Activated naive CD8-positive, alpha-beta T cell treated with anti-CD3 and anti-CD28 coated beads, Interleukin-2, amount 10 ng/mL, durations not matched to agents 7 days and 5 days (primary cell): ENCODE results near the gene LIN28A. TPM values are rescaled to one million over a fixed set of nuclear protein-coding genes. Genes with fewer than 3 reads are reported as not detected.
"Not testable (repeated sequence)": the region's sequence is repeated elsewhere in the genome, so short reads cannot be mapped to it uniquely, and the experiment has no call there.

Experiments
- ATAC-seq: fragments of 150-1000 bp; cut with Tn5 transposase; one replicate; pipeline ENCODE4 v1.10.0; 2021; ENCODE audit warnings: low read depth, moderate library complexity
- POLR2A ChIA-PET: fragments of 350-600 bp; sonication (Branson Sonifier 250); formaldehyde crosslinking; loops from one replicate; lab custom pipeline; 2021; ENCODE audit warnings: antibody characterized with exemption; lab: Charles Lee
- DNase-seq: peaks from one replicate; pipeline ENCODE4 v3.0.0; 2021
- H3K27ac Mint-ChIP-seq: one replicate; pipeline ENCODE4 v1.8.0; 2022; ENCODE audit warnings: mild to moderate bottlenecking, mixed read lengths
- H3K27me3 Mint-ChIP-seq: one replicate; pipeline ENCODE4 v1.8.0; 2022; ENCODE audit warnings: mild to moderate bottlenecking, moderate library complexity, mixed read lengths
- H3K36me3 Mint-ChIP-seq: one replicate; pipeline ENCODE4 v1.8.0; 2021; ENCODE audit warnings: mild to moderate bottlenecking, mixed read lengths
- H3K4me1 Mint-ChIP-seq: one replicate; pipeline ENCODE4 v1.8.0; 2021; ENCODE audit warnings: mixed read lengths
- H3K4me3 Mint-ChIP-seq: one replicate; pipeline ENCODE4 v1.8.0; 2022; ENCODE audit warnings: mild to moderate bottlenecking, moderate library complexity, mixed read lengths
- H3K9me3 Mint-ChIP-seq: one replicate; pipeline ENCODE4 v1.8.0; 2021; ENCODE audit warnings: mixed read lengths
- total RNA-seq, 2 experiments: library from RNA; stranded (reverse); gene quantifications; one replicate each; pipeline ENCODE4 v1.2.3, GENCODE V29; 2021

Gene LIN28A
- total RNA-seq, 2 experiments from 2014 or later = not detected

DNA sequence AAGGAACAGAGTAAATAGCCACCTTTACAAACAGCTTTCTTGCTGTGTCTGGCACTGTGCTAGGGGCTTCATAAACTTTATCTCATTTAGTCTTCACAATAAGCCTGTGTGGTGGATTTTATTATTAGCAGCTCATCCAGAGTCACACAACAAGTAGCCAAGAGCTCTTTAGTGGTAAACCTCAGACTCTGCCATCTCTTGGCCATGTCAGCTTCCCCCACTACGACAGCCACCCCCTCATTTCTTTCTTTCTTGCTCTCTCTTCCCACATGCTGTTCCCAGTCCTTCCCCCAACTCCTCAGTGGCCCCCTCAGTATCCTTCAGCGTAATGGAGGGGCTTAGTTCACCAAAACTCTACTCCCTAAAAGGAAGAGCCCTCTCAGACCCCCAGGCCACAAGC is 36.8 kb upstream of the LIN28A start:
- POLR2A ChIA-PET = interaction anchor here (0.7 to 2.7 kb wide), 9 partner anchors 9 to 140 kb away, joined by 3 to 12 read pairs (median 3); partner anchors contain the start of genes CEP85 and SH3BGRL3
- ATAC-seq = no peak

DNA sequence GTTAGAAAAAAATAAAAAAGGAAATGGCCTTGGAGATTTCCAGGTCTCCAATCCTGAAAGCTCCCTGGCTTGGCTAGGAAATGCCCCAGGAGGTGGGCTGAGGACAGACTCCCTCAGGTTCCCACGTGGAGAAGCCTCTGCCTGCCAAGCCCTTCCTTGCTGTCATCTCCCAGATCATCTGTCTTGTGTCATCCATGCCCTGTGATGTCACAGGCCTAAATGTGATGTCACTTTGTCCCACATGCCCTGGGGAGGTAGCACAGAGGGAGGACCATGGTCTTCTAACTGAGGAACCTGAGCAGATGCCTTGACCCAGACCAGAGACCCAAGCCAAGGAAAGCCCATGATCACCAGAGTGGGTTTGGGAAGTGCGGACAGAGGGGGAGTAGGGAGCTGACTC is 36.3 kb upstream of the LIN28A start:
- H3K27ac Mint-ChIP-seq = peak overlapping the region; percentile 82
- not testable (repeated sequence) for H3K27me3 Mint-ChIP-seq, H3K9me3 Mint-ChIP-seq, DNase-seq, ATAC-seq
- H3K4me3 Mint-ChIP-seq = peak overlapping the region; percentile 68
- POLR2A ChIA-PET = interaction anchor here (0.7 to 2.7 kb wide), 7 partner anchors 10 to 263 kb away, joined by 3 to 12 read pairs (median 5); partner anchors contain the start of gene SH3BGRL3
- H3K36me3 Mint-ChIP-seq = peaks cover 13% of the 10 kb centered on the region
- peaks cover 75% of the 10 kb centered on the region for H3K4me1 Mint-ChIP-seq

More for the DNA sequence above, 36.8 kb upstream of the LIN28A start:
- Mint-ChIP-seq H3K4me1 (peaks cover 72% of the 10 kb centered on the region), H3K9me3 (peaks cover 6% of the 10 kb centered on the region), H3K36me3 (peaks cover 13% of the 10 kb centered on the region), H3K27ac (peak overlapping the region; percentile 82), H3K27me3 (no peaks in the 10 kb centered on the region), H3K4me3 (peak overlapping the region; percentile 68)
- DNase-seq = no peak

- no peaks in the 10 kb centered on the region for H3K27me3 Mint-ChIP-seq
- POLR2A ChIA-PET = interaction anchor here (0.6 to 2.7 kb wide), 8 partner anchors 11 to 264 kb away, joined by 3 to 12 read pairs (median 4); partner anchors contain the start of gene SH3BGRL3
Observed at GRCh38 chr1:26375081-26375480, 35.5 kb upstream of the LIN28A start.

DNA sequence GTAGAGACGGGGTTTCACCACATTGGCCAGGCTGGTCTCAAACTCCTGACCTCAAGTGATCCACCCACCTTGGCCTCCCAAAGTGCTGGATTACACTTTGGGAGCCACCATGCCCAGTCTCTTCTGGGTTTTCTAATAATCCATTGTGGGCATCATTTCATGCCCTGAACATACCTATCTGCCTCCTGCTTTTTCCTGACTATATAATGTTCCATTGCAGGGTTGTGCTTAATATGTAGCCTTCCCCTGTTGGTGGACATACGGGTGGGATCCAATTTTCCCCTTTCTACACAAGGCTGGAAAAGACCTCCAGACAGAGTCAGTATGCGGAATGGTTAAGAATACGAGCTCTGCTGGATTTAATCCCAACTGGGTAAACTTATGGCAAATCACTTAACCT is 34.6 kb upstream of the LIN28A start:
- POLR2A ChIA-PET = interaction anchor here (1.1 to 3.4 kb wide), 3 partner anchors 12 to 90 kb away, joined by 3 to 36 read pairs (median 7); no protein-coding TSS in a partner anchor
- Mint-ChIP-seq H3K4me3 (peak overlapping the region; percentile 34), H3K4me1 (peaks cover 70% of the 10 kb centered on the region), H3K36me3 (peaks cover 5% of the 10 kb centered on the region), H3K9me3 (peaks cover 1% of the 10 kb centered on the region), H3K27ac (peak overlapping the region; percentile 82), H3K27me3 (no peaks in the 10 kb centered on the region)
- DNase-seq = no peak
- no peak for ATAC-seq

More at GRCh38 chr1:26375081-26375480, 35.5 kb upstream of the LIN28A start:
- no peak for DNase-seq
- Mint-ChIP-seq H3K36me3 (peaks cover 13% of the 10 kb centered on the region), H3K27ac (peak overlapping the region; percentile 82), H3K9me3 (peaks cover 6% of the 10 kb centered on the region), H3K4me1 (peaks cover 75% of the 10 kb centered on the region), H3K4me3 (peak overlapping the region; percentile 68)
- peak; percentile 4 for ATAC-seq

DNA sequence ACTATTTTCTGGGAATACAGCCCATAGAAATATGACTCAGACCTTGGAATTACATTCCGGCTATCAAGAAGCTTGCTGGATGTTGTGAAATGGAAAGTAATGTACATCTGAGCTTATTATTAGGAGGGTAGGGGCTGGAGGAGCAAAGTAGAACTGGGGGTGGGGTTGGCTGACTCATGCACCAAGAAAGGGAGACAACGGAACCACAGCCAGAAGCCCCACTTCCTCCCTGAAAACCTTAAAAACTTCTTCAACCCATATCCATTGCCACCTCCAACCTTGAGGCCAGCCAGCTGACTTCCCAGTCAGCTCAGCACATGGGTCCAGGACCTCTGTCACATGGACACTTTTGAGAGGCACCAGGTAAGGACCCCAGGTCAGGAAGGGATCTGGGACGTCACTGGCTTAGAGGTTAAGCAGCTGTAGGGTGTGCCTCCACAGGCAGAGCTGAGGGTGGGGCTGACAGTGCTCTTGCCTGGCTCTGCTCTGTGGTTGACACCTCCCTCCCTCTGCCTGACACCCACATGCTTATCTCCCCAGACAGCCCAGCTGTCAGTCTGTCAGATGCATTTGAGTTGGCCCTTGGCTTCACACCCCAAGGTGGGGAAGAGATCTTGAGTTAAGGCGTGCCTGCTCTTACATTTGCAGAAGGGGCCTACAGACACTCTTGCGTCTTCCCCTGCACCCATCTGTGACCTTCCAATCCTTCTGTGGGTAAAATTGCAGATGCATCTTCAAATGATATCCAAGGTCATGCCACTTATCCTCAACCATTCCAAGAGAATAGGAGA is 32.3 kb upstream of the LIN28A start:
- H3K36me3 Mint-ChIP-seq = no peaks in the 10 kb centered on the region
- ATAC-seq = peak; percentile 97
- POLR2A ChIA-PET = interaction anchor here (0.6 to 3.4 kb wide), 22 partner anchors 8 to 829 kb away, joined by 3 to 36 read pairs (median 6); partner anchors contain the start of genes CD52, SH3BGRL3 and UBXN11
- peak overlapping the region; percentile 87 for H3K27ac Mint-ChIP-seq
- H3K9me3 Mint-ChIP-seq = no peaks in the 10 kb centered on the region
- peak; percentile 81 for DNase-seq
- H3K4me1 Mint-ChIP-seq = peaks cover 61% of the 10 kb centered on the region
- H3K4me3 Mint-ChIP-seq = peak overlapping the region; percentile 62
- no peaks in the 10 kb centered on the region for H3K27me3 Mint-ChIP-seq

- Mint-ChIP-seq H3K4me1 (peaks cover 55% of the 10 kb centered on the region), H3K9me3 (no peaks in the 10 kb centered on the region), H3K36me3 (no peaks in the 10 kb centered on the region), H3K27me3 (no peaks in the 10 kb centered on the region), H3K4me3 (peak overlapping the region; percentile 62), H3K27ac (peak overlapping the region; percentile 87)
- POLR2A ChIA-PET = interaction anchor here (0.5 to 3.4 kb wide), 15 partner anchors 9 to 237 kb away, joined by 3 to 36 read pairs (median 7); partner anchors contain the start of genes CD52 and SH3BGRL3
- DNase-seq (no peak), ATAC-seq (no peak)
Observed at GRCh38 chr1:26378879-26379251, 31.8 kb upstream of the LIN28A start.

GRCh38 chr1:26384076-26384475 is 26.5 kb upstream of the LIN28A start:
- peak overlapping the region; percentile 2 for H3K27ac Mint-ChIP-seq
- H3K9me3 Mint-ChIP-seq = no peaks in the 10 kb centered on the region
- H3K4me3 Mint-ChIP-seq = peak overlapping the region; percentile 0
- H3K36me3 Mint-ChIP-seq = peaks cover 3% of the 10 kb centered on the region
- H3K27me3 Mint-ChIP-seq = no peaks in the 10 kb centered on the region
- DNase-seq (no peak), ATAC-seq (no peak)
- H3K4me1 Mint-ChIP-seq = peaks cover 51% of the 10 kb centered on the region
- POLR2A ChIA-PET = interaction anchor here (0.7 kb wide), 1 partner anchor 68 kb away, joined by 3 read pairs; no protein-coding TSS in a partner anchor

GRCh38 chr1:26385063-26385462 is 25.6 kb upstream of the LIN28A start:
- Mint-ChIP-seq H3K4me3 (peak overlapping the region; percentile 69), H3K4me1 (peaks cover 60% of the 10 kb centered on the region)
- H3K27me3 Mint-ChIP-seq, H3K9me3 Mint-ChIP-seq, H3K36me3 Mint-ChIP-seq, DNase-seq, H3K27ac Mint-ChIP-seq, ATAC-seq, POLR2A ChIA-PET: not testable (repeated sequence)

DNA sequence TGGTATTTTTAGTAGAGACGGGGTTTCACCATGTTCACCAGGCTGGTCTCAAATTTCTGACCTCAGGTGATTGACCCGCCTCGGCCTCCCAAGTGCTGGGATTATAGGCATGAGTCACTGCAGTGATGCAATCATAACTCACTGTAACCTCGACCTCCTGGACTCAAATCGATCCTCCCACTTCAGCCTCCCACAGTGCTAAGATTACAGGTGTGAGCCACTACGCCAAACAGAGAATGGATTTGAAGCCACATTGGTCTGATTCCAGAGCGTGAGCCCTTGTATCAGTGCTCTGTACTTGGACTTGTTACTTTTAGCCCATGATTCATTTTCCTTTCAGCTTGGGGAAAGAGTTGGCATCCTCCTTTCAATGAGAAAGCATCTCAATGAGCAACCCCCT is 23.2 kb upstream of the LIN28A start:
- no peak for ATAC-seq
- Mint-ChIP-seq H3K36me3 (peaks cover 3% of the 10 kb centered on the region), H3K27ac (no peak overlapping the region), H3K4me3 (no peak overlapping the region), H3K9me3 (no peaks in the 10 kb centered on the region), H3K27me3 (peaks cover 3% of the 10 kb centered on the region), H3K4me1 (peaks cover 72% of the 10 kb centered on the region)
- DNase-seq = no peak
- POLR2A ChIA-PET = interaction anchor here (0.7 to 4.6 kb wide), 2 partner anchors 10 to 1138 kb away, joined by 3 to 36 read pairs; no protein-coding TSS in a partner anchor

DNA sequence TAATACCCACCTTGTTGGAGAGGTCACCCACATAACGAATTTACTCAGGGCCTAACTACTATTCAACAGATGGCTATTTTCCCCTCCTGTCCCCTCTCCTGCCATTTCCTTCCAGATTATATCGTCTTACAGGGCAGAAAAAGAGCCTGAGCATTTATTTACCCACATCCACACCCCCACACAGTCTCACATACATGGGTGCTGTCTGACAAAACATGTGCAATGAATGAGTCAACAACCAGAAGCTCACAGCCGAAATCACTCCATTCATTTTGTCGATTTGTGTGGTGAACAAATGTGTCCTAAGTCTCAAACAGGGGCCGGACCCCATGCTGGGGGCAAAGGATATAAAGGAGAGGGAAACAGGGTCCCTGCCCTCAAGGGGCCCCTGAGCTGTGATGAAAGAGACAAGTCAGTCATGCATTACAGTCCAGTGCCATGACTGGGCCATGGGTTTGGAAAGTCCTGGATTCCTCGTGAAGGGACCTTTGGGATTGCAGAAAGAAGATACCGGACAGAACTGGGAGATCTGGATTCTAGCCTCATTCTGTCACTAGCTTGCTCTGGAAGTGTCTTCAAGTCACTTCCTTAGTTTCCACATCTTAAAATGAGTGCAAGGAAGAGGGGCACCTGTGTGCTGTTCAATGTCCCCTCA is 21.7 kb upstream of the LIN28A start:
- ATAC-seq = no peak
- Mint-ChIP-seq H3K4me1 (peaks cover 68% of the 10 kb centered on the region), H3K27ac (peak overlapping the region; percentile 89), H3K27me3 (peaks cover 4% of the 10 kb centered on the region), H3K36me3 (peaks cover 3% of the 10 kb centered on the region), H3K9me3 (no peaks in the 10 kb centered on the region), H3K4me3 (peak overlapping the region; percentile 68)
- no peak for DNase-seq
- POLR2A ChIA-PET = interaction anchor here (0.5 to 4.6 kb wide), 10 partner anchors 11 to 283 kb away, joined by 3 to 36 read pairs (median 5); partner anchors contain the start of genes CD52 and SH3BGRL3

GRCh38 chr1:26389604-26390247 is 20.9 kb upstream of the LIN28A start:
- no peaks in the 10 kb centered on the region for H3K9me3 Mint-ChIP-seq
- H3K27ac Mint-ChIP-seq = peak overlapping the region; percentile 89
- DNase-seq = no peak
- no peaks in the 10 kb centered on the region for H3K36me3 Mint-ChIP-seq
- peak overlapping the region; percentile 68 for H3K4me3 Mint-ChIP-seq
- H3K27me3 Mint-ChIP-seq = peaks cover 4% of the 10 kb centered on the region
- ATAC-seq = peak; percentile 67
- POLR2A ChIA-PET = interaction anchor here (0.6 to 4.6 kb wide), 12 partner anchors 12 to 156 kb away, joined by 3 to 36 read pairs (median 4); partner anchors contain the start of genes CD52, CEP85 and SH3BGRL3
- peaks cover 62% of the 10 kb centered on the region for H3K4me1 Mint-ChIP-seq

- H3K4me1 Mint-ChIP-seq = peaks cover 55% of the 10 kb centered on the region
- ATAC-seq = peak; percentile 66
- peaks cover 4% of the 10 kb centered on the region for H3K27me3 Mint-ChIP-seq
- H3K4me3 Mint-ChIP-seq = peak overlapping the region; percentile 60
- H3K27ac Mint-ChIP-seq = peak overlapping the region; percentile 82
- POLR2A ChIA-PET = interaction anchor here (0.6 to 4.6 kb wide), 8 partner anchors 14 to 156 kb away, joined by 3 to 36 read pairs (median 6); no protein-coding TSS in a partner anchor
- no peak for DNase-seq
- H3K36me3 Mint-ChIP-seq = no peaks in the 10 kb centered on the region
- H3K9me3 Mint-ChIP-seq = no peaks in the 10 kb centered on the region
Observed at GRCh38 chr1:26391450-26391849, 19.2 kb upstream of the LIN28A start.
